Activated CD4-positive, alpha-beta T cell treated with anti-CD3 and anti-CD28 coated beads for 4 hours (primary cell): ENCODE data around the gene SAMD4A.
"Not testable (repeated sequence)": the region's sequence is repeated elsewhere in the genome, so short reads cannot be mapped to it uniquely, and the experiment has no call there.

Source experiments
- DNase-seq, 2 donors: peaks; one replicate each; pipeline ENCODE4 v3.0.0-alpha.2; 2020

The SAMD4A gene

DNA sequence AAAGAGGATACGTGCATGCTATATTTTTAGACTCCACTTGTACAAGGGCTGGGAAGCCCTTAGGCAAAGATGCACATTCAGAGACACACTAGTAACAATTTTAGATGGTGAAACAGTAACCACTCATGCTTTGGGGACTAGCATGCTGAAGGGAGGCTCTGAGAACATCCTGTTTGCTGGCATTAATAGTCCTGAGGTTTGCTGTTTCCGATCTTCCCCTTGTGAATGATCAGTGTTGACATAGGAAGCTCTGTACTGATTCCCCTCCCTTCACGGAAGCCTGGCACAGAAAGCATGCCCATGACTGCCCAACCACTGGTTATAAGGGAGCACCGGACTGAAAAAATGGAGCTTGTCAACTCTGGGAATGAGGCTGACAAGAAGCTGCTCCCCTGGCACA, 171.1 kb downstream of the SAMD4A start:
- DNase-seq, result no peak

DNA sequence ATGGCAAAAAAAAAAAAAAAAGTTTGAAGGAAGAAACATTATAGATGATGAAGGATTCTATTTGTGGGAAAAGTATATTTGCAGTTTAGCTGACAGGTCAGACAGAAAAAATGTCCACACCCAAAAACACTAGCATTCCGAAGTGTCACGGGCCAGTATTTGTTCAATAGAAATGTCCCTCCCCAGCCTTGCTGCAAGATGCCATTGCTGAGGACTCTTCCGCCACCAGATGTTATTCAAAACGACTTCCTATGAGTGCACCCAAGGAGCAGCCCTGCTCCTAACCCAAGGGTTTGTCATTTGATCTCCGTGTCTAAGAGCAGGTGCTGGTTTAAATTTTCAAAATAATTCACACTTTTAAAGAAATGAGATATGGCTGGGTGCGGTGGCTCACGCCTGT, 172.6 kb downstream of the SAMD4A start:
- DNase-seq, result no peak

DNA sequence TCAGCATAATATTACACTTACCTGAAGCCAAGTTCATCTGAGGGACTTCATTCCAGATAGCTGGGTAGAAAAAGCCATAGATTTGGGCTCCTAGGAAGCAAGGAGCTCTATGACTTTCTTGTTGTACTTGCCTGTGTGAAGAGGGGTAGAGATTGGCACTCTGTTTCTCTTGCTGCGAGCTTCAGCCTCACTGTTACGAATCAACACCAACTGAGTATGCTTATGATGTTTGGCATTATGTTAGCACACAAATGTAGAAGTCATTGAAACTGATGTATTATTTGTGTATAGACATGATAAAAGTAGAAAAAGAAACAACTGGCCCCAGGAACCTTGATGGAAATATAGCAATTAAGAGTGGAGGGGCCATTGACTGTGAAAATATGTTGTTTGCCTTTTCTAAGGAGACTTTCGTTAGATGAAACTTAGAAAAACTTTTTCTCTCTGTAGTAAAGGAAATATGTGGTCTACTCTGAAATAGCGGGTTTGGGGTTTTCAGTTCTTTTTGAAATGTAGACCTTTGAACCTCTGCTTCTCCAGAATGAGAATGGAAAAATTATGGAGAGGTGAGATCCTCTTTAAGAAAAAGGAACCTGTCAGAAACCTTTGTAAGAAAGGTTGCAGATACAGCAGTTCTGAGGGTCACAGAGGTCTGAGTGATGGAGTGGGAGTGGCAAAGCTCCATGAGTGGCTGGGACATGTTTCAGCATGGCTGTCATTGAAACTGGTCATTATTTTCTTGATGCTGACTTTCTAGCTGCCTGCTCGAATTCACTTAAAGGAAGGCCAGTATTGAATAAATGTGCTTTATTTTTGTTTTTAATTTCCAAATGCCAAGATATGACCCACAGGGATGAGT, 175.8 kb downstream of the SAMD4A start:
- DNase-seq, result no peak

- no peak for DNase-seq
These were observed 176.5 kb downstream of the SAMD4A start for GRCh38 chr14:54743382-54743781.

- DNase-seq, result no peak
These were observed 179.1 kb downstream of the SAMD4A start for GRCh38 chr14:54746019-54746418.

DNA sequence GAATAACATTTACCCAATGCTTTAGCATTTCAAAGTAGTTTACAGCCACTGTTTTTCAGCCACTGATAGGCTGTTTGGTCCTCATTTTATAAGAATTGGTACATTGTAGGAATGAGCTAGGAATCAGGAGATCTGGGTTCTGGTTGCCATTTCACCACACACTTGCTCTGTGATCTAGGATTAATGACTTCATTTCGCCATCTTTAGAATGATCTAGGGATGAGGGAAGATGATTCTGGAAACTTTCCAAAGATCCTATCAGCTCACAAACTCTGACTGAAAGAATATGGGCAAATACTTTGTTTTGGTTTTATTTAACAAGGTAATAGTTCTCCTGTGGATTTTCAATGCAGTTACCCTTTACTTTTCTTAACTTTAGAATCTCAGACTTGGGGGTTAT, 180.7 kb downstream of the SAMD4A start:
- no peak for DNase-seq

DNA sequence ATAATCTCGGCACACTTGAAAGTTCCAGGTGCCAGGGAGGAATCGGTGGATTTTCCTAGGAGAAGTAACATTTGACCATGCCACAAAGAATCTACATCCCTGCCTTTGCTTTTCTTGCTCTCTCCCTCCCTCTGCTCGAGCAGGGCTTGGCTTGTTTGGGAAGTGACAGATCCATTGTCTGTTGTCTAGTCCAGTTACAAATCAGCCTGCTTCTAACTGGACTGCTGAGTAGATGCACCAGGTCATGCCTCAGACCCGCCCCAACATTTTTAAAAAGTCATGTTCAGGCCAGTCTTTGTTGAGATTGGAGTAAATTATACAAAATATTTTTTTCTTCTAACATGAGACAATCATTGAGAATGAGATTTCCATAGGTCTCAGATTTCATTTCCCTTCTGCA, 182.3 kb downstream of the SAMD4A start:
- no peak for DNase-seq

GRCh38 chr14:54749727-54750126, 182.8 kb downstream of the SAMD4A start:
- no peak for DNase-seq

GRCh38 chr14:54752611-54753010, 185.7 kb downstream of the SAMD4A start:
- not testable (repeated sequence) for DNase-seq

DNA sequence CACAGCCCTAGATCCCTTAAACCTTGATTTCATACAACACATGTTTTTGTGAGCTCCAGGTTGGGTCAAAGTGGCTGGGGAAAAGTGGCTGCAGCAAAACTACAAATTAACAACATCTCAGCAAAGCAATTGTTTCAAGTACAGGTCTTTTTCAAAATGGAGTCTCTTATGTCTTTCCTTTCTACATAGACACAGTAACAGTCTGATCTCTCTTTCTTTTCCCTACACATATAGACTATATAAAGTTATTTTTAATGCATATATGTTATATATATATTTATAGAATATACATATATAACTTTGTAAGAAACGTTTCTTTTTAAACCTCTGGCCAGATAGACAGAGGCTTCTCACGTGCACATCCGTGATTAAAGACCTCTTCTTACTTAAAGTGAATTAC, 186.5 kb downstream of the SAMD4A start:
- DNase-seq, result not testable (repeated sequence)

DNA sequence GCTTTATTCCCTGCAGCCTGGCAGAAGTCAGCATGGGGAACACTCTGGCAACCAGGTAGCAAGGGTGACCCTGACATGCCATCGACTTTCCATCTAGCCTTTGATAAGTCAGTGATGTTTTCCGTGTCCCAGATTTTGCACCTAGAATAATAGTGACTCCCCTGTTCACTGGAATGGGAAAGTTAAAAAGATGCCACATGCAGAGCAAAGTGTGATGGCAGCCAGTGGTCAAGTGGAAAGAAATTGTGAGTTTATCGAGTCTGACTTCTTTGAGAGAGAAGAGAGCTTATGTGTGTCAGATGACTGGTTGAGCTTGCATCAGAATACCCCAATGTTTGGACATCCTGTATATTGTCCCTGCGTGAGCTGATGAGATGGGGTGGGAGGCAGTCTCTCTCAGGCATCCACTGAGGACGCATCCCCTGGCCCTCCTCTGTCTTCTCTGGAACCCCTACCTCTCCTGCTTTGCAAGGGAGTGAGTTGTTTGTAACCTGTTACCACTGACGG, 187.2 kb downstream of the SAMD4A start:
- no peak for DNase-seq

GRCh38 chr14:54754623-54755386, 187.9 kb downstream of the SAMD4A start:
- no peak for DNase-seq

GRCh38 chr14:54756656-54757392, 189.9 kb downstream of the SAMD4A start:
- DNase-seq, result no peak

GRCh38 chr14:54758041-54758440, 191.1 kb downstream of the SAMD4A start:
- DNase-seq, result no peak

DNA sequence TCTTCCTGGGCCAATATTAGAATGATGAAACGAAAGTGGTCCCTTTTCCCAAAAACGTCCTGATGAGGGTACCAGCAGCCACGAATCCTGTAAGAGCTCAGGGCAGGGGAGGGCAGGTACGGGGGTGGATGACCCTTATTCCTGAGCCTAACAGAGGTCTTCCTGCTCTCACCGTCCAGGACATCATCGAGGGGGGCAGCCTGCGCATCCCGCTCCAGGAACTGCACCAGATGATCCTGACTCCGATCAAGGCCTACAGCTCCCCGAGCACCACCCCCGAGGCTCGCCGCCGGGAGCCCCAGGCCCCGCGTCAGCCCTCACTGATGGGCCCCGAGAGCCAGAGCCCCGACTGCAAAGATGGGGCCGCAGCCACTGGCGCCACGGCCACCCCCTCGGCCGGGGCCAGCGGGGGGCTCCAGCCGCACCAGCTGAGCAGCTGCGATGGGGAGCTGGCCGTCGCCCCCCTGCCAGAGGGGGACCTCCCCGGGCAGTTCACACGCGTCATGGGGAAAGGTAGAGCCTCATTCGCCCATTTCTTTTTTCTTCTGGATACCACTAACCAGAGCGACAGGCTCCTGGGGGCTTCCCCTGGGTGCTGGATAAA, 193.2 kb downstream of the SAMD4A start:
- DNase-seq, result no peak

DNA sequence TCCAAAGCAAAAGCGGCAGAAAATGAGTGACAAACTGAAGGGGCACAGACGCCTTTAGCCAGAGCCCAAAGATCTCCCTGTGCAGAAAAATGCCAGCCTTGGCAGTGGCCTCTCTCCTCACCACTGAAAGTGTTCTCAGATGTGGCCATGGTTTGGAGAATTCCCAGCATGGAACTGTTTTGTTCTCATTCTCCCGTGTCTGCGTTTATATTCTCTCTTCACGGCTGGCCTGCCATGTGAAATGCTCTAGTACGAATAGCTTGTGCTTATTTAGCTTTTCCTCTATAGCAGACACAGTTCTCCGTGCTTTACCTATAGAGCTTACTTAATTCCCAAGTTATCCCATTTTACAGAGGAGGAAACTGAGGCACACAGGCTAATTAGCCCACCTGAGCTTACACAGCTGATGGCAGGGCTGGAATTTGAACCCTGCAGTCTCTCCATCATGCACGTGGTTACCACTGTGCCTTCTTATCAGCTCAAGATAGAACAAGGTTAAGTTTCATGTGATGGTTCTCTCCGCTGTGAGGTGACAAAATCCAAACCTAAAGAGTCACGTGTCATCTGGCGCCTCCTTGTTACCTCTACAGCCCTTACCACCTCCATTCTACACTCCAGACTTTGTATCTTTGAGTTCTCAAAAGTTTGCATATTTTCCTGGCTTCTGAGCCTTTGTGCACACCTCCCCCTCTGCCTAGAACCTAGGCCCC, 194.1 kb downstream of the SAMD4A start:
- DNase-seq, result no peak

DNA sequence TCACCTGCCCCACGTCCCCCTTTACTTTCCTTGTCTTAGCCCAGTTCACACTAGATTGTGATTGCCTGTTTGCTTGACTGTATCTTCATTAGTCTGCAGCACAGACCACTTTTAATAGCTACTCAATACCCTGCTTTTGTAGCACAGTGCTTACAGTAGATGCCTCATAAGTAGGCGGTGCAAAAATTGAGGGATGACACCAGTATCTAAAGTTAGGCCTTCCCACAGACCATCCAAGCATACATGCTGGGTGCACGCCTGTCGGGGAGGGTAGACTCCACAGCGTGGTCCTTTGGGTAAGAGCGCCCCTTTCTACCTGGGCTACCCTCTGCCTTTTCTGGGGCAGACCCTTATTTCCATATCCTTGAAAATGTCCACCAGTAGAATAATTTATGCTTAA, 194.9 kb downstream of the SAMD4A start:
- DNase-seq, result no peak

- DNase-seq, result no peak
These were observed 195.4 kb downstream of the SAMD4A start for GRCh38 chr14:54762296-54762695.

GRCh38 chr14:54763761-54764160, 196.8 kb downstream of the SAMD4A start:
- no peak for DNase-seq

DNA sequence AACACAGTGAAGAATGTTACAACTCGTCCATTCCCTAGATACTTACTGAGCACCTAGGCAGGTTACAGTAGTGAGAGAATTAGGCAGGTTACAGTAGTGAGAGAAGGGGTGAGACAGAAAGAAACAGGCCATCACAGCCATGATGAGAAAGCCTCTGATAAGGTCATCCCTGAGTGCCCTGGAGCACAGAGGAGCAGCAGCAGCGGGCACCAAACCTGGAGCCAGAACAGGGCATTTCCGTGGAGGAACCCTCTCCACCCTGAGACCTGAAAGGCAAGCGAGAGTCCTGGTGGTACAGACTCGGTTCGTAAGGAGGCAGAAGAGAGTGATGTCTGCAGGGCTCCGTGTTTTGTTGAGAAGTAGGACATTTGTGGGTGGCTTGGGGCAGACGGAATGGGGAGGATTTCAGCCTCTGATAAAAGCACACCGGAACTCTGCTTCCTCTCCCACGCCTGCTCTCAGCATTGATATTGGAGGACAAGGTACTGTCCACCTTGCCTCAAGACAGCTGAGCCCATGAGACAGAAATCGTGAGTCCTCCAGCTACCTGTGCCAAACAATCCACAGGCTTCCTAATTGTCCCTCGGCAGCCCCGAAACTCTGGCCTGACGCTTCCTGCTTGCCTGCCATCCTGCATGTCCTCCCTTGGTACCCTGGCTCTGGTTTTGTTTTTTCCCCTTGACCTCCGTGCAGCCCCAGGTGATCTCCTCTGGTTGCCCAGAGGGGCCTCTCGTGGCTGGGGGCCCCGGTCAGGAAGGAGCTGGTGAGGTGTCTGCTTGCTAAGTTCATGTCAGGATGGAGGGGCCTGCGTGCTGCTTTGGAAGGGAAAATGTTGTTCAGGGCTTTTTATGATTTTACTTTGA, 199.6 kb downstream of the SAMD4A start:
- no peak for DNase-seq

DNA sequence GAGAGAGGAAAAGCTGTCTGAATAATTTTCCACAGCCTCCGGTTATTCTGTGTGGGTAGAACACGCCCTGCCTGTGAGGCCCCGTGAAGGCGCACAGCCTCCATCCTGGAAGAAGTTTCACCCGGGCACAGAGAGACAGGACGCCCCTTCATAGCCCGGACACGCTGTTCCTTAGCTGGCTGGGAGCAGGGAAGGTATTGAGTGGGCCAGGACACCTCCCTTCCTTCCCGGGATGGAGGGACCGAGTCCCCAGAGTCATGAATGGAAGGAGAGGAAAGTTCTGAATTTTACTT, 200.2 kb downstream of the SAMD4A start:
- no peak for DNase-seq
